IPS-20b (cell line): ENCODE data around the gene CAGE1.

Source experiments
- H3K27ac ChIP-seq: one replicate; pipeline ENCODE4 v1.5.1; 2013; ENCODE audit warnings: low read length
- H3K27me3 ChIP-seq: 2 replicates; pipeline ENCODE4 v1.6.1; 2013; ENCODE audit warnings: mild to moderate bottlenecking, low read length, inconsistent platforms; ENCODE audit not compliant: insufficient read depth
- H3K36me3 ChIP-seq: 2 replicates; pipeline ENCODE4 v1.6.1; 2013; ENCODE audit warnings: low read depth, mild to moderate bottlenecking, inconsistent platforms, low read length, moderate library complexity; ENCODE audit not compliant: insufficient read depth
- H3K4me1 ChIP-seq: 2 replicates; pipeline ENCODE4 v1.6.1; 2013; ENCODE audit warnings: mild to moderate bottlenecking, control low read depth, inconsistent platforms, low read length, moderate library complexity; ENCODE audit not compliant: insufficient read depth
- H3K4me3 ChIP-seq: 2 replicates; pipeline ENCODE4 v1.5.1; 2013; ENCODE audit warnings: mild to moderate bottlenecking, low read length, inconsistent platforms
- H3K9ac ChIP-seq: 2 replicates; pipeline ENCODE4 v1.6.1; 2013; ENCODE audit warnings: low read depth, mild to moderate bottlenecking, inconsistent platforms, low read length, moderate library complexity
- H3K9me3 ChIP-seq: 2 replicates; pipeline ENCODE4 v1.6.1; 2013; ENCODE audit warnings: mild to moderate bottlenecking, low read depth, low read length, inconsistent platforms; ENCODE audit not compliant: insufficient read depth

The CAGE1 gene

DNA sequence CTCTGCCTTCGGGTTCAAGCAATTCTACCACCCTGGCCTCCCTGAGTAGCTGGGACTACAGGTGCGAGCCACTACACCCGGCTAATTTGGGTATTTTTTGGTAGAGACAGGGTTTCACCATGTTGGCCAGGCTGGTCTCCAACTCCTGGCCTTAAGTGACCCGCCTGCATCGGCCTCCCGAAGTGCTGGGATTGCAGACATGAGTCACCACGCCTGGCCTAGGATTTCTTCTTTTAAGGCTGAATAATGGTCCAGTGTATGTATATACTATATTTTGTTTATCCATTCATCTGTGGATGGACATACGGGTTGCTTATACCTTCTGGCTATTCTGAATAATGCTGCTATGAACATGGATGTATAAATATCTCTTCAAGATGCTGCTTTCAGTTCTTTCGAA, 17.2 kb upstream of the CAGE1 start:
- Histone ChIP-seq H3K4me1 (no peaks in the 10 kb centered on the region), H3K27me3 (no peaks in the 10 kb centered on the region), H3K36me3 (peaks cover 96% of the 10 kb centered on the region), H3K4me3 (no peak overlapping the region), H3K9ac (no peak overlapping the region), H3K9me3 (no peaks in the 10 kb centered on the region), H3K27ac (no peak overlapping the region)

DNA sequence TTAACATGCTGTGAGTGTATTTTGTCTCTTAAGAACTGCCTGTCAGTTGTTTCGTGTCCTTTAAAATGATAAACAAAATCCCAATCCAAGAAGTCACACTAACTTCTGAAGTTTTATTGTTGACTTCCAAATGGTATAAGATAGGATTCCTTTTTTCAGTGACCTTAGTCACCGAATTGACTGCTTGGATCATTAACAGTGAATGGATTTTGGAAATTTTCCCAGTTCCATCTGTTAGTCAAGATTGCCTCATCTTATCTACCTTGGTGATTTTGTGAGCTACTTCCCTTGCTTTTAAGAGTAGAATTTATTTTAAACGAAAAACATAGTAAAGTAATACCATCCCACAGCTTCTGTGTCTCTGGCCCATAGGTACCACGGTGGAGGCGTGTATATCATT, 15.0 kb upstream of the CAGE1 start:
- no peak overlapping the region for H3K9ac ChIP-seq
- H3K27me3 ChIP-seq = no peaks in the 10 kb centered on the region
- no peak overlapping the region for H3K27ac ChIP-seq
- no peaks in the 10 kb centered on the region for H3K9me3 ChIP-seq
- no peaks in the 10 kb centered on the region for H3K4me1 ChIP-seq
- no peak overlapping the region for H3K4me3 ChIP-seq
- peaks cover 95% of the 10 kb centered on the region for H3K36me3 ChIP-seq

DNA sequence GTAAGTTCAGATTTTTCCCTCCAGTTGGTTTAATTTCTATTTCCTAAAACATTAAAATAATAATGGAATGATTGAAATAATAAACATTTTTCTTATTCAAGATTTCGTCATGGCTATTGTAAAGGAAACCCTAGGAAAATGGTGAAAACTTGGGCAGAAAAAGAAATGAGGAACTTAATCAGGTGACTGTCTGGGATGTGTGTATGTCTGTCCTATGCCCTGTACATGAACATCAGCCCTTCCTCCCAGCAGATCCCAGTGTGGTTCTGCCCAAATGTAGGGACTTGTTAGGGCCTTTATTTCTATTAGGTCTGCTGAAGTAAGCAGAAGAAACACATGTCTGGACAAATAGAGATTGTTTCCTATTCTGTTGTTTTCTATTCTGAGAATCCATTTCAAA, 13.2 kb upstream of the CAGE1 start:
- H3K36me3 ChIP-seq = peaks cover 97% of the 10 kb centered on the region
- H3K9me3 ChIP-seq = no peaks in the 10 kb centered on the region
- H3K4me1 ChIP-seq = no peaks in the 10 kb centered on the region
- no peak overlapping the region for H3K9ac ChIP-seq
- H3K4me3 ChIP-seq = no peak overlapping the region
- H3K27ac ChIP-seq = no peak overlapping the region
- no peaks in the 10 kb centered on the region for H3K27me3 ChIP-seq

DNA sequence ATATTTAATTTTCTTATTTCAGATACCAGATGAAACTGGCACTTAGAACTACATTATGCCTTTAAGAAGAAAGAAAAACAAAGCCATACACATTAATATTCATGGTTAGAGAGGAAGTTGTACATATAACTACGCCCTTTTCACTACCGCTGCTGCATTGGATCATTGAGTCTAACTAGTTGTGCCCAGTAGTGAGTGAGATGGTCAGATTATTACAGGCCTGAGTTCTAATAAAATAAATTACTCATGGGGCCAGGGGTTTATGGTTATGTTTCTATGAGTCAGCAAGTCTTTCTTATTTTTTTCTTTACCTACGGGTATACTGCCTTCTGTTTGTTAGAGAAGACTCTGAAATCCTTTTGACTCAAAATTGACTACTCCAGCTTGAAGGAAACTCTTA, 11.5 kb upstream of the CAGE1 start:
- H3K9me3 ChIP-seq = no peaks in the 10 kb centered on the region
- no peak overlapping the region for H3K9ac ChIP-seq
- H3K4me3 ChIP-seq = no peak overlapping the region
- no peaks in the 10 kb centered on the region for H3K27me3 ChIP-seq
- no peaks in the 10 kb centered on the region for H3K4me1 ChIP-seq
- no peak overlapping the region for H3K27ac ChIP-seq
- H3K36me3 ChIP-seq = peaks cover 95% of the 10 kb centered on the region

DNA sequence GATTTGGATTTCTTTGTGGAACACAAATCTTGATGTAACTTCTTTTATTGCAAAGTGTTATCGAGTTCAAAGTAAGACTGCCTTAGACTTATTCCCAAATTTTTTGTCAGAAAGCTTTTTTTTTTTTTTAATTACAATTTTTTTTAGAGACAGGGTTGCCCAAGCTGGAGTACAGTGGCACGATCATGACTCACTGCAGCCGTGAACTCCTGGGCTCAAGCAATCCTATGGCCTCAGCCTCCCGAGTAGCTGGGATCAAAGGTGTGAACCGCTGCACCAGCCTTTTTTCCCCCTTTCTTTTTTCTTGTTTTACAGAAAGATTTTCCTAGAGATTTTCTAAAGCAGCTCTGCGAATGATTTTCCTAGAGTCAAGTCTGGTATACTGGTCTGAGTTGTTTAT, 2.9 kb upstream of the CAGE1 start:
- no peak overlapping the region for H3K27ac ChIP-seq
- H3K9ac ChIP-seq = no peak overlapping the region
- H3K4me3 ChIP-seq = no peak overlapping the region
- H3K36me3 ChIP-seq = peaks cover 43% of the 10 kb centered on the region
- no peaks in the 10 kb centered on the region for H3K9me3 ChIP-seq
- H3K4me1 ChIP-seq = peaks cover 14% of the 10 kb centered on the region; the same call in 1 of the 2 replicates
- H3K27me3 ChIP-seq = no peaks in the 10 kb centered on the region

DNA sequence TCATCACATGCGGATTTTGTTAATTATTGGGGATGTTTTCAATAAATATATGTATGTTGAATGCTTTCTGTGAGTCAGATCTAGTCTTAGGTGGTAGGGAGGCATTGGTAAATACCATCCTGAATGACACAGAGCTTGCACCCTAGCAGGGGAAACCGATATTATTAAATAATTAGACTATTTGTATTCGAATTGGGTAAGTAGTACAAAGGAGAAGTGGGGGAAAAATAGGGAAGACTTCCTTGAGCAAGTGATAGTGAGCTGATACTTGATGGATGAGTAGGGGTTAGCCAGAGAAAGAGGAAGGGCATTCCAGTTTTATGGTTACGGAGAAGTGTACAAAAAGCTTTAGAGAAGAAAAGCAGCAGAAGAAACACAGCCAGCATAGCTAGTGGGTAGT, 1.6 kb upstream of the CAGE1 start:
- H3K36me3 ChIP-seq = peaks cover 32% of the 10 kb centered on the region
- H3K9ac ChIP-seq = peak overlapping the region; percentile 95; the same call in 1 of the 2 replicates
- H3K27me3 ChIP-seq = no peaks in the 10 kb centered on the region
- peak overlapping the region; percentile 82 for H3K4me3 ChIP-seq
- H3K4me1 ChIP-seq = peaks cover 14% of the 10 kb centered on the region; the same call in 1 of the 2 replicates
- no peak overlapping the region for H3K27ac ChIP-seq
- H3K9me3 ChIP-seq = no peaks in the 10 kb centered on the region

DNA sequence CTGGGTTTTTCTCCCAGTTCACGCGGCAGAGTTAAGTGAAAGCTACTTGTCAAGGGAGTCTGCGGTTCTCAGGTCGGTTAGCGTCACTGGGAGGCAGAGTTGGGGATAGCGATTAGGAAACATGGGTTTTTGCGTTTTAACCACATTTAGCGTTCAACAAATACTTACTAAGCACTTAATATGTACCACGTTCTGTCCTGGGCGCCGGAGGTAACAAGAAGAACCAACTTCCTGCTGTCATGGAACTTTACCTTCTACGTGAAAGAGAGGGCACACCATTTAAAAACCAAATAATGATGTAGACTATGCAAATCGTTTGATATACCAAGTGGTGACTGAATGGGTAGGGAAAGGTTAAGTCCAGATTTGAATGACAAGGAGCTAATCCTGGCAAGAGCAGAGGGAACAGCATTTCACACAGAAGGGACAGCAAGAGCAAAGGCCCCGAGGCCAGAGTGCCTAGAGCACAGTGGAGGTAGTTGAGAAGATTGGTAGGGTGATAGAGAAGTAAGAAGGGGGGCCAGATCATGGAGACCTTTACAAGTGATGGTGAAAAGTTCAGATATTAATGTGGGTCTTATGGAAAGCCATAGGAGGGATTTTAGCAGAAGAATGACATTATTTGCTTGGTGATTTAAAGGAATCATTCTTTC, 810 bp upstream of the CAGE1 start:
- peaks cover 14% of the 10 kb centered on the region; the same call in 1 of the 2 replicates for H3K4me1 ChIP-seq
- H3K9me3 ChIP-seq = no peaks in the 10 kb centered on the region
- H3K9ac ChIP-seq = peak overlapping the region; percentile 95; the same call in 1 of the 2 replicates
- H3K27ac ChIP-seq = no peak overlapping the region
- no peaks in the 10 kb centered on the region for H3K27me3 ChIP-seq
- H3K36me3 ChIP-seq = peaks cover 24% of the 10 kb centered on the region
- H3K4me3 ChIP-seq = peak overlapping the region; percentile 82

DNA sequence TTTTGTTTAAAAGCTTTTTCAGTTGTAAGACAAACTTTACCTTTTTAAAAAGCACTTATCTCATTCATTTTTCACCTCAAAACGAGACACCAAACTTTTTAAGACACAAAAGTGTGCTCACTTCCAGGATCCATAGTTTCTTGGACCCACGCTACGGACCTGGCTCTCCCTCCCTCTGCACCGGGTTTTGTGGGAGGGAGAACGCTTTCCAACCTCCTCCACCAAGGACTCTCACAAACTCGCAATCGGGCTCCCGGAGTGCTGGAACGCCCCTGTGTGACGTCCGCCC, 436 bp downstream of the CAGE1 start:
- H3K9ac ChIP-seq = peak overlapping the region; percentile 95
- peaks cover 14% of the 10 kb centered on the region; the same call in 1 of the 2 replicates for H3K4me1 ChIP-seq
- peak overlapping the region; percentile 82 for H3K4me3 ChIP-seq
- peaks cover 12% of the 10 kb centered on the region for H3K36me3 ChIP-seq
- H3K9me3 ChIP-seq = no peaks in the 10 kb centered on the region
- H3K27me3 ChIP-seq = no peaks in the 10 kb centered on the region
- peak overlapping the region; percentile 87 for H3K27ac ChIP-seq

DNA sequence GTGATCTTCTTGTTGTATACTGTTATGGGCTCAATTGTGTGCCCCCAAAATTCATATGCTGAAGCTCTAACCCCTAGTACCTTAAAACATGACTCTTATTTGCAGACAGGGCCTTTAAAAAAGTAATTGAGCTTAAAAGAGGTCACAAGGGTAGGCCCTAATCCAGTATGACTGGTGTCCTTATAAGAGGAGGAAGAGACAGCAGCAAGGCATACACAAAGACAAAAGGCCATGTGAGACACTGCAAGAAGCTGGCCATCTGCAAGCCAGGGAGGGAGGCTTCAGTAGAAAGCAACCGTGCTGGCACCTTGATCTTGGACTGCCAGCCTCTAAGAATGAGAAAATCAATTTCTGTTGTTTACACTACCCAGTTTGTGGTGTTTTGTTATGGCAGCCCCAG, 8.4 kb downstream of the CAGE1 start:
- no peaks in the 10 kb centered on the region for H3K36me3 ChIP-seq
- H3K27ac ChIP-seq = no peak overlapping the region
- H3K9ac ChIP-seq = no peak overlapping the region
- H3K9me3 ChIP-seq = no peaks in the 10 kb centered on the region
- no peak overlapping the region for H3K4me3 ChIP-seq
- no peaks in the 10 kb centered on the region for H3K4me1 ChIP-seq
- no peaks in the 10 kb centered on the region for H3K27me3 ChIP-seq

DNA sequence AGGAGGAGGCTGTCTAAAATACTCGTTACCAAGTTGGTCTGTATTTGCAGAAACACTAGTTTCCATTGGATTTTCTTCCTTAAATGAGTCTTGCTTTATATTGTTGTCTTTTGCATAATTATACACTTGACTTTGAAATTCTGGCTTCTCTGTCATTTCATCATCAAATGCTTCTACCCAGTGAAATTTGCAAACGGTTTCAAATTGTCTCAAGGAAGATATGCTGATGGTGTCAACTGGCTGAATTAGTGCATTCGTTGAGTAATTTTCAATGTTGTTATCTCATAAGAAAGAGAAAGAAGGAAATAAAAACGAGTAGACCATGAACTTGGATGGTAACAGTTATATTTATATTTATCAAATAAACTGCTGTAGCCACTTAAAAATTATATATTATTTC, 10.8 kb downstream of the CAGE1 start:
- no peaks in the 10 kb centered on the region for H3K9me3 ChIP-seq
- no peaks in the 10 kb centered on the region for H3K36me3 ChIP-seq
- no peaks in the 10 kb centered on the region for H3K27me3 ChIP-seq
- H3K9ac ChIP-seq = no peak overlapping the region
- no peaks in the 10 kb centered on the region for H3K4me1 ChIP-seq
- H3K27ac ChIP-seq = no peak overlapping the region
- no peak overlapping the region for H3K4me3 ChIP-seq

DNA sequence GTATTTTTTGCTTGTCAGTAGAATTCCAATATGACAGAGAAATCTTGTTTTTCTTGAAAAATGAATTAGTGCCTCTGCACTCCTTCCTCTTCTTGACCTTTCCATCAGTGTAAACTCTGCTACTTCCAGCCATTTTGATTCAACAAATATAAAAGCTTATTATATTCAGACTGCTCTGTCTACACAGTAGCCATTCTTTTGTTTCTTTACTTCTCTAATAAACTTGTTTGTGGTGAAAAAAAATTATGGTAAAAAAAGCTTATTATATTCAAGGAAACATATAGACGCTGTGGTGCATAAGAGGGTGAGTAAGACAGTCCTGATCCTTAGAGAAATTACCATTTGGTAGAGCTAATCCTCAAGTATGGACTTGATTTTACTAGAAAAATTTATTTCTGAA, 11.6 kb downstream of the CAGE1 start:
- Histone ChIP-seq H3K4me3 (no peak overlapping the region), H3K36me3 (no peaks in the 10 kb centered on the region), H3K27ac (no peak overlapping the region), H3K9ac (no peak overlapping the region), H3K4me1 (no peaks in the 10 kb centered on the region), H3K9me3 (no peaks in the 10 kb centered on the region), H3K27me3 (no peaks in the 10 kb centered on the region)

DNA sequence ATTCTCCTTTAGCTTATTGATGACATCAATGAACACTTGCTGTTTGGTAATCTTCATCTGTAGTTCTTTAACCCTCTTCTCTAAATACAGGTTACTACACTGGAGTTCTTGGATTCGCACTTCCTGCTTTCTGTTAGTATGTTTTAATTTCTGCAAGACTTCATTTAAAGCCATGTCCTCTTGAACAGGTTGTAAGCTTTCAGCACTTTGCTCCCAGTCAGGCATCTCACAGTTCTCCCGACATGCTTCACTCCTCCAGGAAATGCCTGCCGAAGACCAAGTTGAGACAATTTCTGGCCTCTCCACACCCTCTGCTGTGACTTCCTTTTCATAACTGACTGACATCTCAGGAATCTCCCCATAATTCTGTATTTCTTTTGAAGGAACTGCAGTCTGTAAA, 15.8 kb downstream of the CAGE1 start:
- H3K27ac ChIP-seq = no peak overlapping the region
- H3K4me1 ChIP-seq = no peaks in the 10 kb centered on the region
- H3K4me3 ChIP-seq = no peak overlapping the region
- H3K9me3 ChIP-seq = no peaks in the 10 kb centered on the region
- no peak overlapping the region for H3K9ac ChIP-seq
- H3K27me3 ChIP-seq = no peaks in the 10 kb centered on the region
- H3K36me3 ChIP-seq = no peaks in the 10 kb centered on the region
